Measurements from ENCODE around the gene NMB. TPM values are rescaled to one million over a fixed set of nuclear protein-coding genes. Genes with fewer than 3 reads are reported as not detected.

The NMB gene
- total RNA-seq, 2 donors from 2014 or later = 6.3 to 8.8 TPM

DNA sequence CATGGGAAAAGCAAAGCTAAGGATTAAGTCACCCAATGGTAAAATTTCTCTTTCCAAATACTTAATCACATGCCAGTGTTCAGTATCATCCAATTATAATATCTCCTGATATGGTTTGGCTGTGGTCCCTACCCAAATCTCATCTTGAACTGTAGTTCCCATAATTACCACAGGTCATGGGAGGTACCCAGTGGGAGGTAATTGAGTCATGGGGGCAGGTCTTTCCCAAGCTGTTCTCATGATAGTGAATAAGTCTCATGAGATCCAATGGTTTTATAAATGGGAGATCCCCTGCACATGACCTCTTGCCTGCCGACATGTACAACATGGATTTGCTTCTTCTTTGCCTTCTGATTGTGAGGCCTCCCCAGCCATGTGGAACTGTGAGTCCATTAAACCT lies 26.1 kb upstream of the NMB start:
- Histone ChIP-seq H3K9me3 (no peaks in the 10 kb centered on the region), H3K4me3 (no peak overlapping the region), H3K27ac (no peak overlapping the region), H3K27me3 (no peaks in the 10 kb centered on the region), H3K36me3 (replicated peaks in 1 of 2; ENCODE audit: insufficient read depth in 1 of 2, low read depth in 2 of 2) (peaks cover 0 to 2% of the 10 kb centered on the region in 2 donors), H3K4me1 (no peaks in the 10 kb centered on the region)
- TF ChIP-seq CTCF (IDR thresholded peaks at IDR 0.05) = no peak
- no peak for TF ChIP-seq POLR2A (IDR thresholded peaks at IDR 0.05)
- 53 to 55% methylated on average over 1 of the region's 1 CpG for WGBS, 2 donors
- intact Hi-C loops (cut with DNase I) = no loop called here
- ATAC-seq (no peak), DNase-seq (no peak)

DNA sequence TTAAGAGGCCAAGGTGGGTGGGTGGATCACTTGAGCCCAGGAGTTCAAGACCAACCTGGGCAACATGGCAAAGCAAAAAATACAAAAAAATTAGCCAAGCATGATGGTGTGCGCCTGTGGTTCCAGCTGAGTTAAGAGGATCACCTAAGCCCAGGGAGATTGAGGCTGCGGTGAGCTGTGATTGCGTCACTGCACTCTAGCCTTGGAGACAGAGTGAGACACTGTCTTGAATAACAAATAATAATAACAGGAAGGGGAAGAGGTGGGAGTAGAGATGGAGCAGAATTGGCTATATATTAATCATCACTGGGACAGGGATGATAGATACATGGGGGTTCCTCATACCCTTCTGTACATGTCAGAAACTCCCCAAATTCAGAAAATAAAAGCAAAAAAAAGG lies 23.8 kb upstream of the NMB start:
- Histone ChIP-seq H3K36me3 (replicated peaks in 1 of 2; ENCODE audit: insufficient read depth in 1 of 2, low read depth in 2 of 2) (peaks cover 0 to 2% of the 10 kb centered on the region in 2 donors), H3K9me3 (no peaks in the 10 kb centered on the region), H3K27ac (no peak overlapping the region), H3K27me3 (no peaks in the 10 kb centered on the region), H3K4me3 (no peak overlapping the region), H3K4me1 (no peaks in the 10 kb centered on the region)
- intact Hi-C loops (cut with DNase I) = no loop called here
- no peak for ATAC-seq
- 85 to 97% methylated on average over 3 of the region's 3 CpGs for WGBS, 2 donors
- DNase-seq = no peak
- no peak for TF ChIP-seq CTCF (IDR thresholded peaks at IDR 0.05)
- TF ChIP-seq POLR2A (IDR thresholded peaks at IDR 0.05) = no peak

- Histone ChIP-seq H3K9me3 (no peaks in the 10 kb centered on the region), H3K4me1 (peaks cover 6% of the 10 kb centered on the region), H3K27me3 (no peaks in the 10 kb centered on the region), H3K27ac (no peak overlapping the region), H3K4me3 (no peak overlapping the region), H3K36me3 (replicated peaks in 1 of 2; ENCODE audit: insufficient read depth in 1 of 2, low read depth in 2 of 2) (peaks cover 0 to 12% of the 10 kb centered on the region in 2 donors)
- DNase-seq (no peak), ATAC-seq (no peak)
- intact Hi-C loops (cut with DNase I) = no loop called here
- TF ChIP-seq CTCF (IDR thresholded peaks at IDR 0.05) = no peak
- TF ChIP-seq POLR2A (IDR thresholded peaks at IDR 0.05) = no peak
Measured at GRCh38 chr15:84671211-84671610, 13.2 kb upstream of the NMB start.

GRCh38 chr15:84669726-84670125 lies 11.7 kb upstream of the NMB start:
- 85 to 87% methylated on average over 8 of the region's 8 CpGs for WGBS, 2 donors
- peak overlapping the region in 3 of 4 donors; percentile 14 to 65 (median 55) for H3K27ac ChIP-seq
- H3K36me3 ChIP-seq (replicated peaks in 1 of 2; ENCODE audit: insufficient read depth in 1 of 2, low read depth in 2 of 2) = peaks cover 0 to 12% of the 10 kb centered on the region in 2 donors
- H3K4me3 ChIP-seq = no peak overlapping the region
- H3K4me1 ChIP-seq = peaks cover 6% of the 10 kb centered on the region
- no peak for ATAC-seq
- TF ChIP-seq POLR2A (IDR thresholded peaks at IDR 0.05) = no peak
- no peak for TF ChIP-seq CTCF (IDR thresholded peaks at IDR 0.05)
- H3K9me3 ChIP-seq = no peaks in the 10 kb centered on the region
- intact Hi-C loops (cut with DNase I) = no loop called here
- no peaks in the 10 kb centered on the region for H3K27me3 ChIP-seq
- DNase-seq = no peak

- no peak for DNase-seq
- no peak overlapping the region for H3K4me3 ChIP-seq
- intact Hi-C loops (cut with DNase I) = no loop called here
- H3K36me3 ChIP-seq (replicated peaks in 1 of 2; ENCODE audit: insufficient read depth in 1 of 2, low read depth in 2 of 2) = peaks cover 0 to 12% of the 10 kb centered on the region in 2 donors
- TF ChIP-seq POLR2A (IDR thresholded peaks at IDR 0.05) (no peak), CTCF (IDR thresholded peaks at IDR 0.05) (no peak)
- no peaks in the 10 kb centered on the region for H3K27me3 ChIP-seq
- peak overlapping the region in 3 of 4 donors; percentile 14 to 65 (median 55) for H3K27ac ChIP-seq
- 84 to 92% methylated on average over 3 of the region's 3 CpGs for WGBS, 2 donors
- no peaks in the 10 kb centered on the region for H3K9me3 ChIP-seq
- peak; percentile 82 for ATAC-seq
- peaks cover 6% of the 10 kb centered on the region for H3K4me1 ChIP-seq
Measured at GRCh38 chr15:84668221-84668982, 10.4 kb upstream of the NMB start.
